HepG2 (cell line): ENCODE data around the gene BIRC5. TPM values are rescaled to one million over a fixed set of nuclear protein-coding genes. Genes with fewer than 3 reads are reported as not detected.

Experiments
- AGO1 ChIP-seq: fragments of 200-400 bp; formaldehyde crosslinking; IDR thresholded peaks from 2 replicates; pipeline ENCODE4 v1.6.1; 2017; ENCODE audit warnings: mild to moderate bottlenecking, low read depth, low read length, moderate library complexity; ENCODE audit not compliant: poor library complexity, severe bottlenecking
- AHR ChIP-seq: IDR thresholded peaks from 2 replicates; pipeline ENCODE4 v1.6.1; 2018; ENCODE audit warnings: missing genetic modification reagents, missing compliant biosample characterization
- CREB1 ChIP-seq, 2 experiments: fragments of 450-650 bp in 1 of 2; IDR thresholded peaks; 2 replicates each; pipeline ENCODE4 v1.6.1; 2016 to 2017; ENCODE audit warnings: control low read depth in 1 of 2, mild to moderate bottlenecking in 1 of 2, missing compliant biosample characterization in 1 of 2, missing genetic modification characterization in 1 of 2
- EEA1 ChIP-seq: sonication (generic); formaldehyde crosslinking; IDR thresholded peaks from 2 replicates; pipeline ENCODE4 v1.5.1; 2020; ENCODE audit warnings: mild to moderate bottlenecking, missing genetic modification reagents, borderline replicate concordance
- EHMT2 ChIP-seq: fragments of 200-600 bp; sonication (generic); IDR thresholded peaks from 2 replicates; pipeline ENCODE4 v1.7.0; 2017; ENCODE audit warnings: antibody characterized with exemption, low read depth, low read length, borderline replicate concordance
- FIP1L1 ChIP-seq: fragments of 200-400 bp; formaldehyde crosslinking; IDR thresholded peaks from 2 replicates; pipeline ENCODE4 v1.6.1; 2018; ENCODE audit warnings: low read depth, mild to moderate bottlenecking, low read length, moderate library complexity, borderline replicate concordance; ENCODE audit not compliant: insufficient read depth
- GTF3A ChIP-seq: sonication (generic); formaldehyde crosslinking; conservative IDR thresholded peaks from 2 replicates; pipeline ENCODE4 v1.4.0; 2020; ENCODE audit warnings: mild to moderate bottlenecking, missing genetic modification reagents
- HNRNPH1 ChIP-seq: fragments of 200-400 bp; formaldehyde crosslinking; optimal IDR thresholded peaks from 2 replicates; pipeline ENCODE3; 2017; ENCODE audit warnings: mild to moderate bottlenecking, low read depth, low read length
- NFKB2 ChIP-seq: sonication (generic); formaldehyde crosslinking; IDR thresholded peaks from 2 replicates; pipeline ENCODE4 v1.4.0; 2020; ENCODE audit warnings: missing genetic modification reagents, borderline replicate concordance
- NR2C2 ChIP-seq: sonication (generic); formaldehyde crosslinking; IDR thresholded peaks from 2 replicates; pipeline ENCODE4 v1.4.0; 2020; ENCODE audit warnings: missing genetic modification reagents, mild to moderate bottlenecking, moderate library complexity, borderline replicate concordance
- RFXAP ChIP-seq: sonication (generic); formaldehyde crosslinking; IDR thresholded peaks from 2 replicates; pipeline ENCODE4 v1.4.0; 2020; ENCODE audit warnings: missing genetic modification reagents, borderline replicate concordance
- SMAD1 ChIP-seq: sonication (generic); formaldehyde crosslinking; IDR thresholded peaks from 2 replicates; pipeline ENCODE4 v1.4.0; 2020; ENCODE audit warnings: missing genetic modification reagents, low read depth, mild to moderate bottlenecking, borderline replicate concordance
- SMAD3 ChIP-seq: sonication (generic); formaldehyde crosslinking; IDR thresholded peaks from 2 replicates; pipeline ENCODE4 v1.4.0; 2020; ENCODE audit warnings: missing genetic modification reagents
- SMAD9 ChIP-seq: sonication (generic); formaldehyde crosslinking; IDR thresholded peaks from 2 replicates; pipeline ENCODE4 v1.5.1; 2020; ENCODE audit warnings: mild to moderate bottlenecking, missing genetic modification reagents
- ZNF280B ChIP-seq: sonication (generic); formaldehyde crosslinking; IDR thresholded peaks from 2 replicates; pipeline ENCODE4 v1.5.0; 2020; ENCODE audit warnings: missing genetic modification reagents, mild to moderate bottlenecking, borderline replicate concordance
- ZNF350 ChIP-seq: sonication (generic); formaldehyde crosslinking; IDR thresholded peaks from 2 replicates; pipeline ENCODE4 v1.4.0; 2020; ENCODE audit warnings: mild to moderate bottlenecking, low read depth, missing genetic modification reagents, borderline replicate concordance
- ZNF550 ChIP-seq: sonication (generic); formaldehyde crosslinking; IDR thresholded peaks from 2 replicates; pipeline ENCODE4 v1.4.0; 2020; ENCODE audit warnings: mild to moderate bottlenecking, missing genetic modification reagents, borderline replicate concordance
- ZNF615 ChIP-seq: sonication (generic); formaldehyde crosslinking; IDR thresholded peaks from 2 replicates; pipeline ENCODE4 v1.5.0; 2020; ENCODE audit warnings: mild to moderate bottlenecking, missing genetic modification reagents, borderline replicate concordance
- ZNF737 ChIP-seq: sonication (generic); formaldehyde crosslinking; IDR thresholded peaks from 2 replicates; pipeline ENCODE4 v1.5.0; 2020; ENCODE audit warnings: missing genetic modification reagents, mild to moderate bottlenecking, borderline replicate concordance
- ZNF878 ChIP-seq: sonication (generic); formaldehyde crosslinking; IDR thresholded peaks from 2 replicates; pipeline ENCODE4 v1.8.1; 2023; ENCODE audit warnings: mild to moderate bottlenecking, missing genetic modification reagents, moderate library complexity
- polyA plus RNA-seq, 8 experiments: library from polyadenylated mRNA; depleted of rRNA in 3 of 8; stranded (reverse) in 7 of 8; unstranded in 1 of 8; fragments of >200 nt; fragmentation: Illumina TruSeq in 4 of 8; extraction: Trizol in 4 of 8; gene quantifications; 2 replicates each; pipeline versions ENCODE4 v1.2.1 to v1.2.3, GENCODE V29; 2011 to 2016; ENCODE audit warnings: low read depth in 4 of 8, missing spikeins in 1 of 8, mixed read lengths in 1 of 8; ENCODE audit not compliant: insufficient read depth in 1 of 8
- total RNA-seq, 5 experiments: library from RNA; depleted of rRNA; stranded (reverse); fragments of >200 nt; fragmentation: Illumina TruSeq; extraction: Trizol; gene quantifications; 2 replicates each; pipeline ENCODE4 v1.2.3, GENCODE V29; 2016; ENCODE audit warnings: low read depth in 1 of 5
- TF ChIP-seq, protein P1 (sequence below): sonication (generic); formaldehyde crosslinking; IDR thresholded peaks from 2 replicates; pipeline ENCODE4 v1.4.0; 2020; ENCODE audit warnings: missing genetic modification reagents, mild to moderate bottlenecking, borderline replicate concordance
- TF ChIP-seq, protein P2 (sequence below): sonication (generic); formaldehyde crosslinking; IDR thresholded peaks from 2 replicates; pipeline ENCODE4 v1.4.0; 2020; ENCODE audit warnings: missing genetic modification reagents
- TF ChIP-seq, protein P3 (sequence below): sonication (generic); formaldehyde crosslinking; IDR thresholded peaks from 2 replicates; pipeline ENCODE4 v1.8.0; 2022; ENCODE audit warnings: missing genetic modification reagents, mild to moderate bottlenecking, borderline replicate concordance
- TF ChIP-seq, protein P4 (sequence below): IDR thresholded peaks from 2 replicates; pipeline ENCODE4 v1.6.1; 2012; ENCODE audit warnings: inconsistent platforms

BIRC5 gene
- total and polyA plus RNA-seq, 2 of the 13 experiments (the other 11 are each of a cell fraction or from before 2014, with no cell fraction given), result 30.3 to 135 TPM

- TF ChIP-seq, protein P1, sequence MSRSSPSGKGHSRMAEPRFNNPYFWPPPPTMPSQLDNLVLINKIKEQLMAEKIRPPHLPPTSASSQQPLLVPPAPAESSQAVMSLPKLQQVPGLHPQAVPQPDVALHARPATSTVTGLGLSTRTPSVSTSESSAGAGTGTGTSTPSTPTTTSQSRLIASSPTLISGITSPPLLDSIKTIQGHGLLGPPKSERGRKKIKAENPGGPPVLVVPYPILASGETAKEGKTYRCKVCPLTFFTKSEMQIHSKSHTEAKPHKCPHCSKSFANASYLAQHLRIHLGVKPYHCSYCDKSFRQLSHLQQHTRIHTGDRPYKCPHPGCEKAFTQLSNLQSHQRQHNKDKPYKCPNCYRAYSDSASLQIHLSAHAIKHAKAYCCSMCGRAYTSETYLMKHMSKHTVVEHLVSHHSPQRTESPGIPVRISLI (CRISPR knock-in tag), result no peak
- TF ChIP-seq CREB1 (IDR thresholded peaks at IDR 0.05), result peak; percentile 81
- TF ChIP-seq CREB1 (CRISPR knock-in tag; IDR thresholded peaks at IDR 0.05), result peak; percentile 68; the same call in 1 of the 2 replicates
- TF ChIP-seq ZNF550 (CRISPR knock-in tag), result no peak
- TF ChIP-seq SMAD9, result peak; percentile 72; the same call in 1 of the 2 replicates
- TF ChIP-seq NFKB2 (CRISPR knock-in tag), result 0 out of 2 replicates have a peak, but pooled peaks have one; percentile 37
- TF ChIP-seq FIP1L1, result no peak
- TF ChIP-seq, protein P2, sequence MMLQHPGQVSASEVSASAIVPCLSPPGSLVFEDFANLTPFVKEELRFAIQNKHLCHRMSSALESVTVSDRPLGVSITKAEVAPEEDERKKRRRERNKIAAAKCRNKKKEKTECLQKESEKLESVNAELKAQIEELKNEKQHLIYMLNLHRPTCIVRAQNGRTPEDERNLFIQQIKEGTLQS, result no peak
- no peak for TF ChIP-seq AHR (CRISPR knock-in tag)
- no peak for TF ChIP-seq GTF3A (CRISPR knock-in tag)
- 0 out of 2 replicates have a peak, but pooled peaks have one; percentile 56 for TF ChIP-seq ZNF280B
- peak; percentile 75 for TF ChIP-seq NR2C2 (CRISPR knock-in tag)
- TF ChIP-seq AGO1, result no peak
- TF ChIP-seq SMAD3 (CRISPR knock-in tag), result peak; percentile 36; the same call in 1 of the 2 replicates
- no peak for TF ChIP-seq ZNF737 (CRISPR knock-in tag)
- peak; percentile 17; the same call in 1 of the 2 replicates for TF ChIP-seq EHMT2
- TF ChIP-seq ZNF350 (CRISPR knock-in tag), result peak; percentile 65; the same call in 1 of the 2 replicates
- TF ChIP-seq ZNF615 (CRISPR knock-in tag), result no peak
- TF ChIP-seq, protein P3, sequence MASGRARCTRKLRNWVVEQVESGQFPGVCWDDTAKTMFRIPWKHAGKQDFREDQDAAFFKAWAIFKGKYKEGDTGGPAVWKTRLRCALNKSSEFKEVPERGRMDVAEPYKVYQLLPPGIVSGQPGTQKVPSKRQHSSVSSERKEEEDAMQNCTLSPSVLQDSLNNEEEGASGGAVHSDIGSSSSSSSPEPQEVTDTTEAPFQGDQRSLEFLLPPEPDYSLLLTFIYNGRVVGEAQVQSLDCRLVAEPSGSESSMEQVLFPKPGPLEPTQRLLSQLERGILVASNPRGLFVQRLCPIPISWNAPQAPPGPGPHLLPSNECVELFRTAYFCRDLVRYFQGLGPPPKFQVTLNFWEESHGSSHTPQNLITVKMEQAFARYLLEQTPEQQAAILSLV, result peak; percentile 86; the same call in 1 of the 2 replicates
- TF ChIP-seq RFXAP (CRISPR knock-in tag), result 0 out of 2 replicates have a peak, but pooled peaks have one; percentile 60
- TF ChIP-seq, protein P4, sequence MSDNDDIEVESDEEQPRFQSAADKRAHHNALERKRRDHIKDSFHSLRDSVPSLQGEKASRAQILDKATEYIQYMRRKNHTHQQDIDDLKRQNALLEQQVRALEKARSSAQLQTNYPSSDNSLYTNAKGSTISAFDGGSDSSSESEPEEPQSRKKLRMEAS, result peak; percentile 94
- TF ChIP-seq EEA1, result peak; percentile 86; the same call in 1 of the 2 replicates
- peak; percentile 51; the same call in 1 of the 2 replicates for TF ChIP-seq SMAD1 (CRISPR knock-in tag)
- TF ChIP-seq ZNF878 (CRISPR knock-in tag), result peak; percentile 82
- TF ChIP-seq HNRNPH1, result no peak
These were observed 27.4 kb downstream of the BIRC5 start (continued) for GRCh38 chr17:78241277-78242023.
